RPMI7951 (cell line): ENCODE results near the gene MIGA1. TPM values are rescaled to one million over a fixed set of nuclear protein-coding genes. Genes with fewer than 3 reads are reported as not detected.
"Not testable (repeated sequence)": the region's sequence is repeated elsewhere in the genome, so short reads cannot be mapped to it uniquely, and the experiment has no call there.

Experiments
- DNase-seq: peaks from one replicate; pipeline ENCODE4 v3.0.0-alpha.2; 2012; ENCODE audit warnings: low read depth
- total RNA-seq: library from RNA; depleted of rRNA; stranded (reverse); fragments of >200 nt; shearing (Covaris generic); gene quantifications from 2 replicates; pipeline ENCODE4 v1.2.3, GENCODE V29; 2014

Gene MIGA1
- total RNA-seq, 1 experiment from 2014 or later = 11.1 TPM

DNA sequence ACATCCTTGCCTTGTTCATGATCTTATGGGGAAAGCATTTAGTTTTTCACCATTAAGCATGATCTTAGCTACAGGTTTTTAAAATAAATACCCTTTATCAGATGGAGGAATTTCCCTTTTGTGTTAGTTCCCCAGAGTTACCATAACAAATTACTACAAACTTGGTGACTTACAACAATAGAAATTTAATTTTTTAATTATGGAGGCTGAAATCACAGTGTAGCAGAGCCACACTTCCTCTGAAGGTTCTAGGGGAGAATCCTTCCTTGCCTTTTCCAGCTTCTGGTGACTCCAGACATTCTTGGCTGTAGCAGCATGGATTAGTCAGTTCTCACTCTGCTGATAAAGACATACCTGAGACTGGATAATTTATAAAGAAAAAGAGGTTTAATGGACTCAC lies 18.5 kb downstream of the MIGA1 start:
- DNase-seq = no peak

- DNase-seq = no peak
Measured at GRCh38 chr1:77802026-77802425, 22.6 kb downstream of the MIGA1 start.

DNA sequence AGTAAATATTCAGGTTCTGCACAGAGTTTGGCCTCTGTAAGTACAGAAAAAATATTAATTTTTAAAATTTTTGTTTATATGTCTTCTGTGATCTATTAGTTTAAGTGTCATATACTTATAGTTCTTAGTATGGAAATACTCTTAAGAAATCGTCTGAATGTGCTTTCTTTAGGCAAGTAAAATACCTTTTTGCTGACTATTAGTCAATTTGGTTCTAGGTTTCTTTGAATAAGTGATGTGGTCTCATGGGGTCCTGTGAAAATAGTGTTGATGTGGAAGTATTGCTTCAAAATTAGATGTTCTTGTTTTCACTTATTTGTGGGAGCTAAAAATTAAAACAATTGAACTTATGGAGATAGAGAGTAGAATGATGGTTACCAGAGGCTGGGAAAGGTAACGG lies 23.9 kb downstream of the MIGA1 start:
- DNase-seq = no peak

GRCh38 chr1:77809787-77810462 lies 30.5 kb downstream of the MIGA1 start:
- not testable (repeated sequence) for DNase-seq

DNA sequence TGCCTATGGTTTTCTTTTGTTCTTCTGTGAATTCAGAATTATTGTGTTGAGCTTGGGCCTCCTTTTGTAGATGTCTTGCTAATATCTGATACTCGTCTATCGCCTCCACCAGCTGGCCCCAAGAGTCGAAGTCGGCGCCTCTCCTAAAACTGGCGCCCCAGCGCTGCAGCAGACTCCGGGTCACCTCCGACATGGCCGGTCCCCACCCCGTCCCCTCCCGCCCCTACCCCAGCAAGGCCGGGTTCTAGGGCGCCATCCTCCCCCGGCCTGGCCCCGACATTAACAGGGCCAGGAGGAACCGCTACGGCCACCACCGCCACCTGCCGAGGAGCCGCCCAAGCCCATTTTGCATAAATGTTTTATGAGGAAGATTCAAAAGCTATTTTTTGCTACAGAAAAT lies 32.1 kb downstream of the MIGA1 start:
- DNase-seq = not testable (repeated sequence)

- no peak for DNase-seq
Measured at GRCh38 chr1:77817368-77818209, 38.1 kb downstream of the MIGA1 start.

DNA sequence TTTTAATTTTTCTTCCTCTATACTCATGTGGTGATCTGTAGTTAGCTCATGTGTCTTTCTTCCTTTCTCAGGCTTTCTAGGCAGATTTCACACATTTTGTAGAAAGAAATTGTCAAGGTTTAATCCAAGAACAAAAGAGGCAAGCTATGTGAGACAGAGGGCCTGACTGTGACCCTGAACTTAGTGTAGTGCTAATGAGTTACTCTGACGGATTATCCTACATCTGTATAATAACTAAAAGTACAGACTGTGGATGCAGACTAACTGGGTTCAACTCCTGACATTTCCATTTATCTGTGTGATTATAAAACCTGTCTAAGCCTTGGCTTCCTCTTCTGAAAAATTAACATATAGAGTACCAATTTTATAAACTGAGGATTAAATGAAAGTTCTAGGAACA lies 40.7 kb downstream of the MIGA1 start:
- DNase-seq = no peak

GRCh38 chr1:77824079-77824478 lies 44.6 kb downstream of the MIGA1 start:
- peak; percentile 64 for DNase-seq

DNA sequence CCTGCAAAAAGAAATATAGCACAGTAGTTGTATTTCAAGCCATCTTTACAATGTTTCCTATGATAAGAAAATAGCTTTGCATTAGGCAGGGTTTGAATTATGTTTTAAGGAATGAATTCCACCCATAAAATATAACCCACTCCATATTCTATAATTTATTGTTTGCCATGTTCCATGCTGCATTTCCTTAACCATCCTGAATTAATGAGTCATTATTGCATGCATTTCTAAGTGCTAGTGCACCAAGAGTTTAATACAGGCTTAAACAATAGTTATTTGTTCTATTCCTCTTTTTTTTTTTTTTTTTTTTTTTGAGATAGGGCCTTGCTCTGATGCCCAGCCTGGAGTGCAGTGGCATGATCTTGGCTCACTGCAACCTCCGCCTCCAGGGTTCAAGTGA lies 45.2 kb downstream of the MIGA1 start:
- peak; percentile 6 for DNase-seq

DNA sequence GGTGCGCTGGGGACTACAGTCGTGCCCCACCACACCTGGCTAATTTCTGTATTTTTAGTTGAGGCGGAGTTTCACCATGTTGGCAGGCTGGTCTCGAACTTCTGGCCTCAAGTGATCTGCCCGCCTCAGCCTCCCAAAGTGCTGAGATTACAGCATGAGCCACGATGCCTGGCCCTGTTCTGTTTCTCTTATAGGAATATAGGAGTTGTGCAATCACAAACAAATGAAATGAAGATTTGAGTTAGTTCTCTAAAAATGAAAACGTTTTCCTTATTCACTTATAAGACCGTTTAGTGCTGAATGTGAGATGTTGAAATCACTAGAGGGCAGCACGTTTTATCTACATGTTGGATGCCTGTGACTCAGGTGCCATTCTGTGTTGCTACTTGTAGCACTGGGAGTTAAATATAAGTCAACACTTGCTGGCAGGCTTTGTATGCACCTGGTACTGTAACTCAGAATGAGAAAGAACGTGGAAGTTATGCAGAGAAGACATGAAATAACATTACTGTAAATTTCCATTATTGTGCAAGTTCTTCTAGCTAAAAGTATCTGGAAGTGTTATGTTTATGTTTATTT lies 45.8 kb downstream of the MIGA1 start:
- peak; percentile 60 for DNase-seq

- not testable (repeated sequence) for DNase-seq
Measured at GRCh38 chr1:77826851-77827250, 47.4 kb downstream of the MIGA1 start.

DNA sequence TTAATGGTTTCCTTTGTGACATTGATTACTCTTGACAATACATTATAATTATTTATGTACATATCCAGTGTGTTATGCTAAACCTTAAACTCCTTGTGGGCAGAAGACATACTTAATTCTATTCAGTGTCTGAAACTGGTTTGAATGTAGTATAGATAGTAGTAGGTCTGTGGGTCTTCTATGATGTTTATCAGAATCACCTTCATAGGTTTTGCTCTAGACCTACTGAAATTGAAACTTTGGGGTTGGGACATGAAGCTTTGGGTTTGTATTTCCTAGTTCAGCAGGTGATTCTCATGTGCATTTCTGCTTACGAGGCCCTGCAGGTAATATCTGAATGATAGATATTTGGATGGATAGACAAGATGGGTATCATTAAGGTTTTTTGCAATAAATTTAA lies 48.6 kb downstream of the MIGA1 start:
- no peak for DNase-seq

DNA sequence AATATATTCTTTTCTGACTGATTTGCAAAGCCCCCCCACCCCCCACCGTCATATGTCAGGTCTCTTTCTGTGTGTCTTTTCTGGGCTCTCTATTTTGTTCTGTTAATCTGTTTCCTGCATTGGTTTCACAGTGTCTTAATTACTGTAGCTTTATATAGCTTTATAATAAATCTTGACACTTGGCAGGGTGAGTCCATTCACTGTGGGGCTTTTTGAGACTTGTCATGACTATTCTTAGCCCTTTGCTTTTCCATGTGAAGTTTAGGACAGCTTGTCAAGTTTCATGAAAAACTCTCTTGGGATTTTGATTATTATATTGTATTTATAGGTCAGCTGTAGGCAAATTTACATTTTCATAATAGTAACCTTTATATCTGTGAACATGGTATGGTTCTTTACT lies 50.4 kb downstream of the MIGA1 start:
- no peak for DNase-seq

GRCh38 chr1:77830946-77831345 lies 51.5 kb downstream of the MIGA1 start:
- DNase-seq = no peak

DNA sequence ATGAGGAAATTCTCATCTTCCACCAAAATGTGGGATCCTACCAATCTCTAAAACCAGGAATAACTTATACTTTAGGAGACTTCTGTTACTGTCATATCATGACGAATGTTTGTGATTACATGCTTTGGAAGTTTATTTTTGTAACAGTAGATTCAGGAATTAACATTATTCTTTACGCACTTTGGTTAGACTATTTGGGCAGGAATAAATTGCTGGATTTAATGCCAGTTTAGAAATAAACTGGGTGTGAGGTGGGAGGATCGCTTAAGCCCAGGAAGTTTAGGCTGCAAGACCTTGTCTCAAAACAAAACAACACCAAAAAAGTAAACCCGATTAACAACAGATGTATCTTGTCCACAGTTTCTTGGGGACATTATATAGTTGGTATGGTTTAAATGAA lies 52.1 kb downstream of the MIGA1 start:
- no peak for DNase-seq

DNA sequence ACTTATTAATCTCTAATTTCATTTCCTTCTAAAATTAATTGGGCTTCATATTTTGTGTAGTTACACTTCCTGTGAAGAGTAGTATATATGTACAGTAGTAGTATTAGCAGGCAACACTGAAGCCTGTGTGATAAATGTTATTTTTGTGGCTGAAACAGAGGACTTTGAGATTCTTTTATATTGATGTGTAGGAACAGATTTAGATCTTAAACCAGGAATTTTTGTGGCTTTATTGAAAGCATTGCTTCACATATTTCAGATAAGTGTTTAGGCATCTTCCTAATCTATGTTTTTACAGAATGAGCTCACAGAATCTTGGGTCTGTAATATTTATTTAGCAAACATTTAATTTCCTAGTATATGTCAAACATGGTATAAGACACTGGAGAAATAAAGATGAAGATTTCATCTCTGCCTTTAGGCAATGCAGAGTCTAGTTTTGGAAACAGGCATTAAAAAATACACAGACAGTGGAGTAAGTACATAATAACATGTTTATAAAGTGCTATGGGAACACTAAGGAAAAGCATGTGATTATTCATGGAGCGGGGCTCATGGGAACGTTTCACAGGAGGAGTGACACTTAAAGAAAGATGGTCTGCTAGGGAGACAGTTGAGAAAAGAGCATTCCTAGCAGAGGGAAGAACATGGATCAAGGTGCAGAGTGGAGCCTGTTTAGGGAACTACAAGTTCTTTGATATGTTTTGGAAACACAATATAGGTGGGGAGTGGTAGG lies 52.7 kb downstream of the MIGA1 start:
- DNase-seq = peak; percentile 26

GRCh38 chr1:77832901-77833300 lies 53.5 kb downstream of the MIGA1 start:
- DNase-seq = peak; percentile 88

DNA sequence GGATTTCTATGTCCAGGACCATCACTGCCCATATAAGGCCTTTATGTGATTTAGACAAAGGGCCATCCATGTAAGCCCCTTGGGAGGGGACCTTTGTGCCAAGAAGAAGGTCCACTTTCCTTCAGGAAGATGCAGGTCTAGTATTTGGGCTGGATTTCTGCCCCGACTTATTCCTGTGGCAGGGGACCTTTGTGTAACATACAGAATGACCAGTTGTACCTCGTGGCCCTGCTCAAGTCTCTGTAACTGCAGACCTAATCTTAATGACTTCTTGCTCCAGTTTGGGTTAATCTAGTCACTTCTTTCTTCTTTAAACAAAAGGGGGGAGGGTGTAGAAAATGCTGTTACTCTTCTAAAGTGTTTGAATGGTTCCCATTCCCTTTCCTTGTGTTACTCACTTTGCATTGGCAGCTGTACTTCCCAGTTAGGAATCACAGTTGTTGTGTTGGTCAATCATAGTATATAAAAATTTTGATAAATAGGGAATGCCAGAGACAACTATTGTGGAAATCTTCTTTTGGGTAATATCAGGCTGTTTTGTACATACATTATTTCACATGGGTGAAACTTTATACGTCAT lies 54.2 kb downstream of the MIGA1 start:
- no peak for DNase-seq

DNA sequence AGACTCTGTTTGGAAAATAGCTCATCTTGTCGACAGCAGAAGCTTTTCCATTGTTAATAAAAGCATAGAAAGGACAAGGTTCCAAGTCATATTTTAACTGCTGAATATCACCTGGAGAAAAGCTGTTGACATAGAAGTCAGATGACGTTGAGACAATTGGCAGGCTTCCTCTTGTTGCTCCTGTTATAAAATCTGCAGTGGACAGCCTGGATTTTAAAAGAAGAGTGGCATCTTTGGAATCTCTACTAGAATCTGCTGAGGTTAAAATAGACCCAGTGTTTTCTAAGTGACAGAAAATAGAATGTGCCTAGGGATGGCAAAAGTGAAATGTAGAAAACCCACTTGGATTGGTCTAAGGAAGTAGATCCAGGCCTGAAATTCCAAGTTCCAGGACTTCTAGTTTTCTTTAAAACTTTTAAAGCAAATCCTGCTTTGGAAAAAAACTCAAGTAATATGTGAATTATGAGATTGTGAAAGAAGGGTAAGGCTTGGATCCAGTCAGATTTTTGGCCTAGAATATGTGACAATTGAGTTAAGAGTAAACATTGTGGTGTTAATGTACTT lies 55.4 kb downstream of the MIGA1 start:
- peak; percentile 8 for DNase-seq

GRCh38 chr1:77841574-77841973 lies 62.1 kb downstream of the MIGA1 start:
- DNase-seq = no peak

DNA sequence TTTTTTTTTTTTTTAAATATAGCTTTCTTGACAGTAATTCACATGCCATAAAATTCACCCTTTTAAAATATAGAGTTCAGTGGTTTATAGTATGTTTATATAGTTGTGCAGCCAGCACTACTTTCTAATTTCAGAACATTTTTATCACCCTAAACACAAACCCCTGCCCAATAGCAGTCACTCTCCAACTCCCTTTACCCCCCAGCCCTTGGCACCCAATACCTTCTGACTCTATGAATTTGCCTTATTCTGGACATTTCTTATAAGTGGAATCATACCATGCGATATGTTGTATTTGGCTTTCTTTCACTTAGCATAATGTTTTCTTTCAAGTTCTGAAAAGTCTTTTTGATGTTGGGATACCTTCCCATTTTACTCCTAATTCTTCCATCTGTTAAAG lies 66.5 kb downstream of the MIGA1 start:
- no peak for DNase-seq

GRCh38 chr1:77846966-77847365 lies 67.5 kb downstream of the MIGA1 start:
- no peak for DNase-seq
